HepG2 (cell line): ENCODE results near the gene EIF6. TPM values are rescaled to one million over a fixed set of nuclear protein-coding genes. Genes with fewer than 3 reads are reported as not detected.

Source experiments
- CHCHD3 ChIP-seq: sonication (generic); formaldehyde crosslinking; IDR thresholded peaks from 2 replicates; pipeline ENCODE4 v1.8.0; 2022; ENCODE audit warnings: mild to moderate bottlenecking, missing genetic modification reagents, moderate library complexity
- FOXA3 ChIP-seq: IDR thresholded peaks from 2 replicates; pipeline ENCODE4 v1.6.1; 2016; ENCODE audit warnings: missing genetic modification reagents, missing compliant biosample characterization
- NFRKB ChIP-seq: fragments of 450-650 bp; IDR thresholded peaks from 2 replicates; pipeline ENCODE4 v1.6.1; 2017
- RCOR2 ChIP-seq: IDR thresholded peaks from 2 replicates; pipeline ENCODE4 v1.6.1; 2016; ENCODE audit warnings: missing biosample characterization, missing genetic modification reagents
- SETDB1 ChIP-seq: sonication (generic); formaldehyde crosslinking; IDR thresholded peaks from 2 replicates; pipeline ENCODE4 v1.5.1; 2020; ENCODE audit warnings: missing genetic modification reagents, mild to moderate bottlenecking, borderline replicate concordance
- ZFP37 ChIP-seq: sonication (generic); formaldehyde crosslinking; IDR thresholded peaks from 2 replicates; pipeline ENCODE4 v1.4.0; 2020; ENCODE audit warnings: missing genetic modification reagents, borderline replicate concordance
- ZKSCAN5 ChIP-seq: sonication (generic); formaldehyde crosslinking; IDR thresholded peaks from 2 replicates; pipeline ENCODE4 v1.5.1; 2020; ENCODE audit warnings: mild to moderate bottlenecking, missing genetic modification reagents
- ZNF234 ChIP-seq: sonication (generic); formaldehyde crosslinking; conservative IDR thresholded peaks from 2 replicates; pipeline ENCODE4 v1.5.1; 2020; ENCODE audit warnings: mild to moderate bottlenecking, missing genetic modification reagents
- ZNF333 ChIP-seq: sonication (generic); formaldehyde crosslinking; IDR thresholded peaks from 2 replicates; pipeline ENCODE4 v1.4.0; 2020; ENCODE audit warnings: mild to moderate bottlenecking, missing genetic modification reagents, borderline replicate concordance
- ZNF383 ChIP-seq: sonication (generic); formaldehyde crosslinking; IDR thresholded peaks from 2 replicates; pipeline ENCODE4 v1.4.0; 2020; ENCODE audit warnings: missing genetic modification reagents, mild to moderate bottlenecking, borderline replicate concordance
- ZNF629 ChIP-seq: sonication (generic); formaldehyde crosslinking; conservative IDR thresholded peaks from 2 replicates; pipeline ENCODE4 v1.5.0; 2020; ENCODE audit warnings: missing genetic modification reagents
- polyA plus RNA-seq, 8 experiments: library from polyadenylated mRNA; depleted of rRNA in 3 of 8; stranded (reverse) in 7 of 8; unstranded in 1 of 8; fragments of >200 nt; fragmentation: Illumina TruSeq in 4 of 8; extraction: Trizol in 4 of 8; gene quantifications; 2 replicates each; pipeline versions ENCODE4 v1.2.1 to v1.2.3, GENCODE V29; 2011 to 2016; ENCODE audit warnings: low read depth in 4 of 8, missing spikeins in 1 of 8, mixed read lengths in 1 of 8; ENCODE audit not compliant: insufficient read depth in 1 of 8
- total RNA-seq, 5 experiments: library from RNA; depleted of rRNA; stranded (reverse); fragments of >200 nt; fragmentation: Illumina TruSeq; extraction: Trizol; gene quantifications; 2 replicates each; pipeline ENCODE4 v1.2.3, GENCODE V29; 2016; ENCODE audit warnings: low read depth in 1 of 5
- TF ChIP-seq, protein P1 (sequence below): IDR thresholded peaks from 2 replicates; pipeline ENCODE4 v1.6.1; 2016; ENCODE audit warnings: low read depth, missing genetic modification reagents, missing compliant biosample characterization
- TF ChIP-seq, protein P2 (sequence below): sonication (generic); formaldehyde crosslinking; IDR thresholded peaks from 2 replicates; pipeline ENCODE4 v1.4.0; 2020; ENCODE audit warnings: mild to moderate bottlenecking, low read depth, missing genetic modification reagents
- TF ChIP-seq, protein P3 (sequence below): sonication (generic); formaldehyde crosslinking; IDR thresholded peaks from 2 replicates; pipeline ENCODE4 v1.5.1; 2020; ENCODE audit warnings: missing genetic modification reagents, mild to moderate bottlenecking, borderline replicate concordance
- TF ChIP-seq, protein P4 (sequence below): sonication (generic); formaldehyde crosslinking; IDR thresholded peaks from 2 replicates; pipeline ENCODE4; 2020; ENCODE audit warnings: missing genetic modification reagents, mild to moderate bottlenecking, borderline replicate concordance
- TF ChIP-seq, protein P5 (sequence below): sonication (generic); formaldehyde crosslinking; IDR thresholded peaks from 2 replicates; pipeline ENCODE4 v1.4.0; 2020; ENCODE audit warnings: mild to moderate bottlenecking, missing genetic modification reagents

Gene EIF6
- total and polyA plus RNA-seq, 2 of the 13 experiments (the other 11 are each of a cell fraction or from before 2014, with no cell fraction given), result 462 to 466 TPM

DNA sequence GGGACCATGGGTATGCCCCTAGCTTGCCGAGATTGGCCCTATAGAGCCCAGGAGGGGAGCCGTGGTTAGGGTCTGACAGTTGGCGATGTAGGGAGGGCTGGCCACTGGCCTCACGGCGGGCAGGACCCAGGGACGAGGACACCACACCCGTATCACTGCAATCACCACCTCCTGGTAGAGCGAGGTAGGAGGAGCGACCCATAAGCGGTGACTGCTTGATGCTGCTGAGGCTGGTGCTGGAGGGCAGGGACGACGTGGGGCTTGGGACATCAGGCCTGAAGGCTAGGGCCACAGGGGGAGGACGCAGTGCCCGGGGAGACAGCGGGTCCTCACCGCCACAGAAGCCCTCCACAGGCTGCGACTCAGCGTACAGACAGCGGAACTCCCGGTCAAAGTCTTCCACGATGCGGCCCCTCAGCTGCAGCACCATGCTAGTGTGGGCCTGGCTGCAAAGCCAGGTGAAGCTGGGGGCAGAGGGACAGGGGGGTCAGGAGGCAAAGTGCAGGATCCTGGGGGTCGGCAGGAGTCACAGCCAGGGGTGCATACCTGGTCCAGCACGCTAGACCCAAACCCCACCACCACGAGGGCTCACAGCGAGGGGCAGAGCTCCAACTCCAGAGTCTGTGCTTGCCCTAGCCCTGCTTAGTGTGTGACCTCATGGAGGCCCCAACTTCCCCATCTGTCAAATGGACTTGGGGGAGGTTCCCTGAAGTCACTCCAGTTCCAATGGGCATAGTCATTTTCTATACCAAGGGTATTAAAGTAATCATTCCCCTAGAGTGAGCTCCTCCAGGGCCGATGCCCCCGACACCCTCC lies 3.1 kb upstream of the EIF6 start (continued):
- TF ChIP-seq, protein P1, sequence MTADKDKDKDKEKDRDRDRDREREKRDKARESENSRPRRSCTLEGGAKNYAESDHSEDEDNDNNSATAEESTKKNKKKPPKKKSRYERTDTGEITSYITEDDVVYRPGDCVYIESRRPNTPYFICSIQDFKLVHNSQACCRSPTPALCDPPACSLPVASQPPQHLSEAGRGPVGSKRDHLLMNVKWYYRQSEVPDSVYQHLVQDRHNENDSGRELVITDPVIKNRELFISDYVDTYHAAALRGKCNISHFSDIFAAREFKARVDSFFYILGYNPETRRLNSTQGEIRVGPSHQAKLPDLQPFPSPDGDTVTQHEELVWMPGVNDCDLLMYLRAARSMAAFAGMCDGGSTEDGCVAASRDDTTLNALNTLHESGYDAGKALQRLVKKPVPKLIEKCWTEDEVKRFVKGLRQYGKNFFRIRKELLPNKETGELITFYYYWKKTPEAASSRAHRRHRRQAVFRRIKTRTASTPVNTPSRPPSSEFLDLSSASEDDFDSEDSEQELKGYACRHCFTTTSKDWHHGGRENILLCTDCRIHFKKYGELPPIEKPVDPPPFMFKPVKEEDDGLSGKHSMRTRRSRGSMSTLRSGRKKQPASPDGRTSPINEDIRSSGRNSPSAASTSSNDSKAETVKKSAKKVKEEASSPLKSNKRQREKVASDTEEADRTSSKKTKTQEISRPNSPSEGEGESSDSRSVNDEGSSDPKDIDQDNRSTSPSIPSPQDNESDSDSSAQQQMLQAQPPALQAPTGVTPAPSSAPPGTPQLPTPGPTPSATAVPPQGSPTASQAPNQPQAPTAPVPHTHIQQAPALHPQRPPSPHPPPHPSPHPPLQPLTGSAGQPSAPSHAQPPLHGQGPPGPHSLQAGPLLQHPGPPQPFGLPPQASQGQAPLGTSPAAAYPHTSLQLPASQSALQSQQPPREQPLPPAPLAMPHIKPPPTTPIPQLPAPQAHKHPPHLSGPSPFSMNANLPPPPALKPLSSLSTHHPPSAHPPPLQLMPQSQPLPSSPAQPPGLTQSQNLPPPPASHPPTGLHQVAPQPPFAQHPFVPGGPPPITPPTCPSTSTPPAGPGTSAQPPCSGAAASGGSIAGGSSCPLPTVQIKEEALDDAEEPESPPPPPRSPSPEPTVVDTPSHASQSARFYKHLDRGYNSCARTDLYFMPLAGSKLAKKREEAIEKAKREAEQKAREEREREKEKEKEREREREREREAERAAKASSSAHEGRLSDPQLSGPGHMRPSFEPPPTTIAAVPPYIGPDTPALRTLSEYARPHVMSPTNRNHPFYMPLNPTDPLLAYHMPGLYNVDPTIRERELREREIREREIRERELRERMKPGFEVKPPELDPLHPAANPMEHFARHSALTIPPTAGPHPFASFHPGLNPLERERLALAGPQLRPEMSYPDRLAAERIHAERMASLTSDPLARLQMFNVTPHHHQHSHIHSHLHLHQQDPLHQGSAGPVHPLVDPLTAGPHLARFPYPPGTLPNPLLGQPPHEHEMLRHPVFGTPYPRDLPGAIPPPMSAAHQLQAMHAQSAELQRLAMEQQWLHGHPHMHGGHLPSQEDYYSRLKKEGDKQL (CRISPR knock-in tag), result no peak
- TF ChIP-seq, protein P2, sequence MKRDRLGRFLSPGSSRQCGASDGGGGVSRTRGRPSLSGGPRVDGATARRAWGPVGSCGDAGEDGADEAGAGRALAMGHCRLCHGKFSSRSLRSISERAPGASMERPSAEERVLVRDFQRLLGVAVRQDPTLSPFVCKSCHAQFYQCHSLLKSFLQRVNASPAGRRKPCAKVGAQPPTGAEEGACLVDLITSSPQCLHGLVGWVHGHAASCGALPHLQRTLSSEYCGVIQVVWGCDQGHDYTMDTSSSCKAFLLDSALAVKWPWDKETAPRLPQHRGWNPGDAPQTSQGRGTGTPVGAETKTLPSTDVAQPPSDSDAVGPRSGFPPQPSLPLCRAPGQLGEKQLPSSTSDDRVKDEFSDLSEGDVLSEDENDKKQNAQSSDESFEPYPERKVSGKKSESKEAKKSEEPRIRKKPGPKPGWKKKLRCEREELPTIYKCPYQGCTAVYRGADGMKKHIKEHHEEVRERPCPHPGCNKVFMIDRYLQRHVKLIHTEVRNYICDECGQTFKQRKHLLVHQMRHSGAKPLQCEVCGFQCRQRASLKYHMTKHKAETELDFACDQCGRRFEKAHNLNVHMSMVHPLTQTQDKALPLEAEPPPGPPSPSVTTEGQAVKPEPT (CRISPR knock-in tag), result no peak
- TF ChIP-seq CHCHD3 (peak; percentile 31; the same call in 1 of the 2 replicates), ZNF234 (CRISPR knock-in tag) (no peak), ZNF333 (no peak; the same call in 1 of the 2 replicates), FOXA3 (CRISPR knock-in tag) (no peak), ZNF629 (CRISPR knock-in tag) (peak; percentile 92), RCOR2 (no peak), NFRKB (no peak), ZFP37 (CRISPR knock-in tag) (no peak), ZNF383 (0 out of 2 replicates have a peak, but pooled peaks have one; percentile 66), SETDB1 (CRISPR knock-in tag) (no peak), ZKSCAN5 (CRISPR knock-in tag) (0 out of 2 replicates have a peak, but pooled peaks have one; percentile 9)
- TF ChIP-seq, protein P3, sequence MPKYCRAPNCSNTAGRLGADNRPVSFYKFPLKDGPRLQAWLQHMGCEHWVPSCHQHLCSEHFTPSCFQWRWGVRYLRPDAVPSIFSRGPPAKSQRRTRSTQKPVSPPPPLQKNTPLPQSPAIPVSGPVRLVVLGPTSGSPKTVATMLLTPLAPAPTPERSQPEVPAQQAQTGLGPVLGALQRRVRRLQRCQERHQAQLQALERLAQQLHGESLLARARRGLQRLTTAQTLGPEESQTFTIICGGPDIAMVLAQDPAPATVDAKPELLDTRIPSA (CRISPR knock-in tag), result no peak
- TF ChIP-seq, protein P4, sequence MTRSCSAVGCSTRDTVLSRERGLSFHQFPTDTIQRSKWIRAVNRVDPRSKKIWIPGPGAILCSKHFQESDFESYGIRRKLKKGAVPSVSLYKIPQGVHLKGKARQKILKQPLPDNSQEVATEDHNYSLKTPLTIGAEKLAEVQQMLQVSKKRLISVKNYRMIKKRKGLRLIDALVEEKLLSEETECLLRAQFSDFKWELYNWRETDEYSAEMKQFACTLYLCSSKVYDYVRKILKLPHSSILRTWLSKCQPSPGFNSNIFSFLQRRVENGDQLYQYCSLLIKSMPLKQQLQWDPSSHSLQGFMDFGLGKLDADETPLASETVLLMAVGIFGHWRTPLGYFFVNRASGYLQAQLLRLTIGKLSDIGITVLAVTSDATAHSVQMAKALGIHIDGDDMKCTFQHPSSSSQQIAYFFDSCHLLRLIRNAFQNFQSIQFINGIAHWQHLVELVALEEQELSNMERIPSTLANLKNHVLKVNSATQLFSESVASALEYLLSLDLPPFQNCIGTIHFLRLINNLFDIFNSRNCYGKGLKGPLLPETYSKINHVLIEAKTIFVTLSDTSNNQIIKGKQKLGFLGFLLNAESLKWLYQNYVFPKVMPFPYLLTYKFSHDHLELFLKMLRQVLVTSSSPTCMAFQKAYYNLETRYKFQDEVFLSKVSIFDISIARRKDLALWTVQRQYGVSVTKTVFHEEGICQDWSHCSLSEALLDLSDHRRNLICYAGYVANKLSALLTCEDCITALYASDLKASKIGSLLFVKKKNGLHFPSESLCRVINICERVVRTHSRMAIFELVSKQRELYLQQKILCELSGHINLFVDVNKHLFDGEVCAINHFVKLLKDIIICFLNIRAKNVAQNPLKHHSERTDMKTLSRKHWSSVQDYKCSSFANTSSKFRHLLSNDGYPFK (CRISPR knock-in tag), result no peak; the same call in 1 of the 2 replicates
- TF ChIP-seq, protein P5, sequence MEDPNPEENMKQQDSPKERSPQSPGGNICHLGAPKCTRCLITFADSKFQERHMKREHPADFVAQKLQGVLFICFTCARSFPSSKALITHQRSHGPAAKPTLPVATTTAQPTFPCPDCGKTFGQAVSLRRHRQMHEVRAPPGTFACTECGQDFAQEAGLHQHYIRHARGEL (CRISPR knock-in tag), result 0 out of 2 replicates have a peak, but pooled peaks have one; percentile 54
